Measurements from ENCODE around the gene VAMP5. TPM values are rescaled to one million over a fixed set of nuclear protein-coding genes. Genes with fewer than 3 reads are reported as not detected.

Gene VAMP5
- total and polyA plus RNA-seq, 9 of the 15 experiments (the other 6 are each of a cell fraction or from before 2014, with no cell fraction given), result 0.54 to 1.9 (median 1.5) TPM; not detected in 2

DNA sequence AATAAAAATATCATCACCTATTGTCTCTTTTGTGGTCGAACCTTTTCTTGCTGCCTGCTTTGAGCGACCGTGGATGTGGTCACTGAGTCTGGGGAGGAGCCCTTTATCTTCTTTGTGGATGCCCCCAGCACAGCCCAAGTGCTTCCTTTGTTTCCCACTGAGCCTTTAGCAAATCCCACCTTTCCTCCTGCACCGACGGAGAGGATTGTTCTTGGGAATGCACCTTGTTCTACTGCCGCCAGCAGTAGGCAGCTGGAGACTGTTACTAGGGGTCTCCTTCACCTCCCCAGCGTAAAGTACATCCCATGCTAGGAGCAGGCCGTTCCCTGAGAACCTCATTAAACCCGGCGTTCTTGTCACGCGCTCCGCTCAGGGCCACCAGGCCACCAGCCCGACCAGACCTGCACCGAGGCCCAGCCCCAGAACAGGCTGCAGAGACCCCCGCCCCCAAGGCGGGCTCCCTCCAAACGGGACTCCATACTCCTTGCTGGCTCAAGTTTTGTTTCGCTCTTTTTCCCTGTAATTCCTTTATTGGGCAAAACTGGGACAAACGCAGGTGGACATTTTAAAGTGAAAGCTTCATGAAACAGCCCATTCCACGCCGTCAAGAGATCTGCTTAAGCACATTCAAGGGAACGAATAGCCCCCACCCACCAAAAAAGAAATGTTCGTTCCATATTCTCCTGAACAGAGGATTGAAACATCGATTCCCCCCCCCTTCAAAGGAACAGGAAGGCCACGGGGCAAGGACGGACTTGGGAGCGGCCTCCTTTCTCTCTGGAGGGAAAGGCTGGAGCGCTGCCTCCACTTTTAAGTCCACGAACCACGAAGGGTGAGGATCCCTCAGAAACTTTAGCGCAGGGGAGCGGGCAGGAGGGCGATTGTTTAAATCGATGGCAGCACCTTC lies 46.4 kb upstream of the VAMP5 start (continued):
- TF ChIP-seq, protein P1, sequence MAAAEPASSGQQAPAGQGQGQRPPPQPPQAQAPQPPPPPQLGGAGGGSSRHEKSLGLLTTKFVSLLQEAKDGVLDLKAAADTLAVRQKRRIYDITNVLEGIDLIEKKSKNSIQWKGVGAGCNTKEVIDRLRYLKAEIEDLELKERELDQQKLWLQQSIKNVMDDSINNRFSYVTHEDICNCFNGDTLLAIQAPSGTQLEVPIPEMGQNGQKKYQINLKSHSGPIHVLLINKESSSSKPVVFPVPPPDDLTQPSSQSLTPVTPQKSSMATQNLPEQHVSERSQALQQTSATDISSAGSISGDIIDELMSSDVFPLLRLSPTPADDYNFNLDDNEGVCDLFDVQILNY (CRISPR knock-in tag; IDR thresholded peaks at IDR 0.05), result no peak
- TF ChIP-seq NCOA4 (IDR thresholded peaks at IDR 0.05; ENCODE audit: partially characterized antibody) (no peak), IFI16 (CRISPR knock-in tag; IDR thresholded peaks at IDR 0.05) (no peak), TAF1 (IDR thresholded peaks at IDR 0.05; ENCODE audit: control insufficient read depth, extremely low read depth, insufficient read depth, low read length, severe bottlenecking) (peak; percentile 30), E2F4 (CRISPR knock-in tag; IDR thresholded peaks at IDR 0.05; ENCODE audit: low read depth) (no peak), TGIF2 (CRISPR knock-in tag; IDR thresholded peaks at IDR 0.05) (no peak), PKNOX1 (IDR thresholded peaks at IDR 0.05) (no peak), ZNF785 (CRISPR knock-in tag; IDR thresholded peaks at IDR 0.05) (no peak), PCBP2 (IDR thresholded peaks at IDR 0.05; ENCODE audit: low read depth, low read length, poor library complexity, severe bottlenecking) (no peak), FOXK1 (CRISPR knock-in tag; IDR thresholded peaks at IDR 0.05; ENCODE audit: borderline replicate concordance) (no peak), DACH1 (IDR thresholded peaks at IDR 0.05; ENCODE audit: partially characterized antibody) (no peak), KLF16 (IDR thresholded peaks at IDR 0.05) (no peak), NUFIP1 (IDR thresholded peaks at IDR 0.05; ENCODE audit: partially characterized antibody) (no peak), ZNF23 (CRISPR knock-in tag; IDR thresholded peaks at IDR 0.05) (no peak)
- TF ChIP-seq, protein P2, sequence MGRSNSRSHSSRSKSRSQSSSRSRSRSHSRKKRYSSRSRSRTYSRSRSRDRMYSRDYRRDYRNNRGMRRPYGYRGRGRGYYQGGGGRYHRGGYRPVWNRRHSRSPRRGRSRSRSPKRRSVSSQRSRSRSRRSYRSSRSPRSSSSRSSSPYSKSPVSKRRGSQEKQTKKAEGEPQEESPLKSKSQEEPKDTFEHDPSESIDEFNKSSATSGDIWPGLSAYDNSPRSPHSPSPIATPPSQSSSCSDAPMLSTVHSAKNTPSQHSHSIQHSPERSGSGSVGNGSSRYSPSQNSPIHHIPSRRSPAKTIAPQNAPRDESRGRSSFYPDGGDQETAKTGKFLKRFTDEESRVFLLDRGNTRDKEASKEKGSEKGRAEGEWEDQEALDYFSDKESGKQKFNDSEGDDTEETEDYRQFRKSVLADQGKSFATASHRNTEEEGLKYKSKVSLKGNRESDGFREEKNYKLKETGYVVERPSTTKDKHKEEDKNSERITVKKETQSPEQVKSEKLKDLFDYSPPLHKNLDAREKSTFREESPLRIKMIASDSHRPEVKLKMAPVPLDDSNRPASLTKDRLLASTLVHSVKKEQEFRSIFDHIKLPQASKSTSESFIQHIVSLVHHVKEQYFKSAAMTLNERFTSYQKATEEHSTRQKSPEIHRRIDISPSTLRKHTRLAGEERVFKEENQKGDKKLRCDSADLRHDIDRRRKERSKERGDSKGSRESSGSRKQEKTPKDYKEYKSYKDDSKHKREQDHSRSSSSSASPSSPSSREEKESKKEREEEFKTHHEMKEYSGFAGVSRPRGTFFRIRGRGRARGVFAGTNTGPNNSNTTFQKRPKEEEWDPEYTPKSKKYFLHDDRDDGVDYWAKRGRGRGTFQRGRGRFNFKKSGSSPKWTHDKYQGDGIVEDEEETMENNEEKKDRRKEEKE (IDR thresholded peaks at IDR 0.05; ENCODE audit: borderline replicate concordance in 1 of 2, control insufficient read depth in 1 of 2, low read depth in 2 of 2, low read length in 1 of 2), result no peak

Measured in K562 (cell line).